ENCODE results near the gene SPRYD7. TPM values are rescaled to one million over a fixed set of nuclear protein-coding genes. Genes with fewer than 3 reads are reported as not detected.

SPRYD7 gene
- total and polyA plus RNA-seq, 2 of the 8 experiments (the other 6 are each of a cell fraction or from before 2014, with no cell fraction given) = 1.1 to 3.1 TPM

- no peak overlapping the region for H4K91ac ChIP-seq (replicated peaks; ENCODE audit: insufficient read length, low read length)
- no peaks in the 10 kb centered on the region; a peak in 1 of 7 replicates for H3K27me3 ChIP-seq (replicated peaks in 1 of 4; ENCODE audit: control insufficient read depth in 3 of 4, extremely low read depth in 1 of 4, insufficient read depth in 3 of 4, low read length in 3 of 4)
- H2AK5ac ChIP-seq (ENCODE audit: low read depth, low read length) = no peak overlapping the region
- H3K56ac ChIP-seq (replicated peaks; ENCODE audit: insufficient read length, low read depth, low read length) = no peak overlapping the region
- no peak overlapping the region for H3K14ac ChIP-seq (ENCODE audit: insufficient read length)
- whole genome bisulfite sequencing, 2 experiments (ENCODE audit: extremely low coverage in 1 of 2, insufficient coverage in 1 of 2, insufficient read length in 1 of 2, insufficient replicate concordance in 2 of 2, low coverage in 1 of 2, low lambda C conversion rate in 2 of 2, missing lambda C conversion rate in 1 of 2) = 90% methylated on average over 1 of the region's 1 CpG; no CpG with 5 or more reads in 1 of the 2 experiments
- H4K20me1 ChIP-seq (replicated peaks in 1 of 2; ENCODE audit: control insufficient read depth in 1 of 2, insufficient read depth in 2 of 2, low read length in 2 of 2) = no peaks in the 10 kb centered on the region
- peaks cover 11% of the 10 kb centered on the region; the same call in 1 of the 2 replicates for H3K23me2 ChIP-seq (ENCODE audit: low read depth, low read length)
- ChIA-PET CTCF (ENCODE audit: partially characterized antibody) (interaction anchor here (1.4 kb wide), 1 partner anchor 10 kb away, joined by 3 read pairs; no protein-coding TSS in a partner anchor), POLR2A (ENCODE audit: partially characterized antibody) (no interaction called here)
- no peak overlapping the region for H3K18ac ChIP-seq (ENCODE audit: extremely low read depth, low read length)
- no peaks in the 10 kb centered on the region for H3K79me1 ChIP-seq (ENCODE audit: low read depth, low read length)
- H3K79me2 ChIP-seq (ENCODE audit: control insufficient read depth in 1 of 2, insufficient read depth in 2 of 2, low read length in 2 of 2) = no peaks in the 10 kb centered on the region
- no peaks in the 10 kb centered on the region for H3K4me1 ChIP-seq (replicated peaks in 1 of 4; ENCODE audit: control insufficient read depth in 3 of 4, insufficient read depth in 4 of 4, low read length in 3 of 4)
- H4K8ac ChIP-seq (ENCODE audit: extremely low read depth, insufficient read depth, low read length) = no peak overlapping the region
- H3K9me3 ChIP-seq (ENCODE audit: insufficient read depth in 2 of 2, low read depth in 1 of 2, low read length in 1 of 2) = no peaks in the 10 kb centered on the region
- no peaks in the 10 kb centered on the region for H3K36me3 ChIP-seq (ENCODE audit: control insufficient read depth in 2 of 4, insufficient read depth in 4 of 4, low read length in 3 of 4)
- TF ChIP-seq SP1 (IDR thresholded peaks at IDR 0.05; ENCODE audit: low read depth, low read length) (no peak), RFX5 (IDR thresholded peaks at IDR 0.05; ENCODE audit: borderline replicate concordance, low read depth, low read length) (no peak)
- H2BK120ac ChIP-seq (replicated peaks; ENCODE audit: low read depth, low read length) = no peak overlapping the region
- no peak for FAIRE-seq
- H3K4me3 ChIP-seq (ENCODE audit: extremely low read depth in 1 of 4, insufficient read depth in 2 of 4, low read depth in 3 of 4, low read length in 4 of 4) = no peak overlapping the region
- no peak overlapping the region for H2BK12ac ChIP-seq (ENCODE audit: low read depth, low read length)
- no peak overlapping the region for H3K4me2 ChIP-seq (ENCODE audit: insufficient read depth in 1 of 2, low read depth in 2 of 2, low read length in 2 of 2)
- H3K9ac ChIP-seq (replicated peaks in 1 of 4; ENCODE audit: extremely low read depth in 1 of 4, low read depth in 3 of 4, low read length in 3 of 4) = no peak overlapping the region
- no peak overlapping the region for H3K23ac ChIP-seq (ENCODE audit: insufficient read length)
- H3K27ac ChIP-seq (ENCODE audit: low read depth, low read length) = no peak overlapping the region
- no peak overlapping the region for H2BK15ac ChIP-seq (ENCODE audit: low read length)
- no peak for DNase-seq (ENCODE audit: low read depth in 1 of 2, low spot score in 2 of 2)
- H2BK5ac ChIP-seq (ENCODE audit: low read depth, low read length) = no peak overlapping the region
- no peak overlapping the region for H2AFZ ChIP-seq (ENCODE audit: low read length)
- no peak overlapping the region for H2BK20ac ChIP-seq (ENCODE audit: low read length)
- H3K4ac ChIP-seq (replicated peaks; ENCODE audit: insufficient read length, low read depth, low read length) = no peak overlapping the region
- H4K5ac ChIP-seq (ENCODE audit: insufficient read length, low read depth, low read length) = no peak overlapping the region
Measured at GRCh38 chr13:49932868-49933267, 3.3 kb downstream of the SPRYD7 start.

Measured in H1 (cell line).